ENCODE results near the gene TNIK. TPM values are rescaled to one million over a fixed set of nuclear protein-coding genes. Genes with fewer than 3 reads are reported as not detected.

TNIK gene
- total and polyA plus RNA-seq, 2 of the 13 experiments (the other 11 are each of a cell fraction or from before 2014, with no cell fraction given) = 0.15 to 0.22 TPM

DNA sequence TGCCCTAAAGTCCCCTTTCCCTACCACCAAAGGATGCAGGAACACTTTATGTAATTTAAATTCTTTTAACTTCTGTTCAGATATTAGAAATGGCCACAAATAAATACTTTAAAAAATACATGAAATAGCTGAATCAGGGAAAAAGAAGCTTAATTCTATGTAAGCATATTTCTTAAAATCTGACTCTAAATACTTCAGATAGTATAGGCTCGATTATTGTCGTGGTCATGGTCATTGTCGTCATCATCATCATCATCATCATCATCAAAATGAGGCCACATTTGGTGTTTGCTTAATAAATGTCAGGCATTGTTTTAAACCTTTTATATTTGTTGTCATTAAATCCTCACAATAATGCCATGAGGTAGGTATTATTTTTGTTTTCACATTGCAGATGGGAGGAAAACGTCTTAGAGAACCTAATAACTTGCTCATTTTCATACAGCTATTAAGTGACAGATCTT is 448.3 kb downstream of the TNIK start:
- CTCF ChIA-PET (ENCODE audit: low intra/inter-chr PET ratio, low total read pairs) = no interaction called here
- no peak overlapping the region for H3K4me3 ChIP-seq (replicated peaks in 1 of 3; ENCODE audit: insufficient read depth in 1 of 3, low read depth in 2 of 3, low read length in 3 of 3)
- no TSS peak for BruUV-seq (replicated peaks)
- no peak overlapping the region for H2AFZ ChIP-seq (ENCODE audit: low read length)
- POLR2A ChIA-PET = no interaction called here
- no peak overlapping the region for H3K4me2 ChIP-seq (ENCODE audit: low read depth, low read length)
- intact Hi-C loops (cut with micrococcal nuclease; ENCODE audit: unreplicated experiment) (no loop called here), in situ Hi-C loops (cut with HindIII; ENCODE audit: extremely low pct_ligation_motif_present, low pct_unique_long_range_greater_than_20kb) (no loop called here)
- H3K9ac ChIP-seq (ENCODE audit: insufficient read depth, low read depth, low read length) = no peak overlapping the region
- H3K9me3 ChIP-seq (ENCODE audit: low read length) = no peaks in the 10 kb centered on the region
- no peaks in the 10 kb centered on the region for H3K27me3 ChIP-seq (ENCODE audit: control insufficient read depth in 1 of 2, insufficient read depth in 2 of 2, low read length in 2 of 2)
- no peak overlapping the region for H3K27ac ChIP-seq (ENCODE audit: extremely low read length, insufficient read depth, low read length)
- no peaks in the 10 kb centered on the region for H4K20me1 ChIP-seq (ENCODE audit: insufficient read depth, low read length)
- ATAC-seq = no peak
- no peak for DNase-seq (ENCODE audit: low spot score)
- no peaks in the 10 kb centered on the region for H3K79me2 ChIP-seq (ENCODE audit: insufficient read depth, low read length)
- no peak for FAIRE-seq
- H3K36me3 ChIP-seq (replicated peaks in 1 of 2; ENCODE audit: control insufficient read depth in 1 of 2, insufficient read depth in 2 of 2, low read length in 2 of 2) = peaks cover 6 to 27% of the 10 kb centered on the region in 2 experiments
- peaks cover 56% of the 10 kb centered on the region for H3K4me1 ChIP-seq (ENCODE audit: insufficient read depth, low read length)
- 97% methylated on average over 4 of the region's 4 CpGs for WGBS (ENCODE audit: low lambda C conversion rate)
- no peak for TF ChIP-seq SNRNP70 (IDR thresholded peaks at IDR 0.05; ENCODE audit: low read depth, low read length)
- TF ChIP-seq ZNF556 (CRISPR knock-in tag; IDR thresholded peaks at IDR 0.05; ENCODE audit: borderline replicate concordance) = no peak
- no peak for TF ChIP-seq SP1 (IDR thresholded peaks at IDR 0.05)
- TF ChIP-seq SP1 (CRISPR knock-in tag; IDR thresholded peaks at IDR 0.05) = no peak
- TF ChIP-seq MAFK (conservative IDR thresholded peaks at IDR 0.05 in 1 of 2, IDR thresholded peaks at IDR 0.05 in 1 of 2; ENCODE audit: low read length in 2 of 2) = peak; percentile 81 to 90
- TF ChIP-seq CREB1 (IDR thresholded peaks at IDR 0.05) = peak; percentile 73
- TF ChIP-seq CREB1 (CRISPR knock-in tag; IDR thresholded peaks at IDR 0.05) = no peak
- TF ChIP-seq ZNF20 (CRISPR knock-in tag; IDR thresholded peaks at IDR 0.05) = no peak
- TF ChIP-seq, protein P1, sequence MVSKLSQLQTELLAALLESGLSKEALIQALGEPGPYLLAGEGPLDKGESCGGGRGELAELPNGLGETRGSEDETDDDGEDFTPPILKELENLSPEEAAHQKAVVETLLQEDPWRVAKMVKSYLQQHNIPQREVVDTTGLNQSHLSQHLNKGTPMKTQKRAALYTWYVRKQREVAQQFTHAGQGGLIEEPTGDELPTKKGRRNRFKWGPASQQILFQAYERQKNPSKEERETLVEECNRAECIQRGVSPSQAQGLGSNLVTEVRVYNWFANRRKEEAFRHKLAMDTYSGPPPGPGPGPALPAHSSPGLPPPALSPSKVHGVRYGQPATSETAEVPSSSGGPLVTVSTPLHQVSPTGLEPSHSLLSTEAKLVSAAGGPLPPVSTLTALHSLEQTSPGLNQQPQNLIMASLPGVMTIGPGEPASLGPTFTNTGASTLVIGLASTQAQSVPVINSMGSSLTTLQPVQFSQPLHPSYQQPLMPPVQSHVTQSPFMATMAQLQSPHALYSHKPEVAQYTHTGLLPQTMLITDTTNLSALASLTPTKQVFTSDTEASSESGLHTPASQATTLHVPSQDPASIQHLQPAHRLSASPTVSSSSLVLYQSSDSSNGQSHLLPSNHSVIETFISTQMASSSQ (IDR thresholded peaks at IDR 0.05; ENCODE audit: low read depth) = no peak
- TF ChIP-seq, protein P1 (CRISPR knock-in tag; IDR thresholded peaks at IDR 0.05; ENCODE audit: borderline replicate concordance) = no peak
- TF ChIP-seq SNAPC4 (CRISPR knock-in tag; IDR thresholded peaks at IDR 0.05) = no peak

Data from HepG2 (cell line).